ENCODE measurements around the gene ZNF200. TPM values are rescaled to one million over a fixed set of nuclear protein-coding genes. Genes with fewer than 3 reads are reported as not detected.

The ZNF200 gene
- total and polyA plus RNA-seq, 2 donors (not counting 1 experiment from before 2014, with no cell fraction given), result 5.9 to 8.1 TPM

DNA sequence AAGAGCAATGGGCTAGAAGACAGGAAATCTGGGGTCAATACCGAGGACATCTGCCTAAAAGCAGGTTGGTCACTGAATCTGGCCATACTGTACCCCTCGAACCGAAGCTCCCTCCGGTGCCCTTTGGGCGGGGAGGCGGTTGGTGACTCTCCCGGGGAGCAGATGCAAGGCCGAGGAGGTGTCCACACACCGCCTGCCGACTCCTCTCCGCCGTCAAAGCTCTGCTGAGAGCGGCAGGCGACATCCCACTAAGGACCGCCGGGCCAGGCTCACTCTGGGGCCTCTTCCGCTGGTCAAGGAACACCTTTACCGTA is 458 bp downstream of the ZNF200 start:
- Histone ChIP-seq H3K9me3 (ENCODE audit: control insufficient read depth, insufficient read depth, low read depth, low read length) (no peaks in the 10 kb centered on the region), H3K9ac (ENCODE audit: insufficient read depth, low read length) (peak overlapping the region; percentile 93), H4K20me1 (ENCODE audit: control insufficient read depth, extremely low read depth, insufficient read depth, low read length) (no peaks in the 10 kb centered on the region), H3K27ac (ENCODE audit: insufficient read depth, low read length) (peak overlapping the region; percentile 99), H3K27me3 (ENCODE audit: control insufficient read depth, insufficient read depth, low read length) (no peaks in the 10 kb centered on the region), H3K4me3 (replicated peaks in 1 of 4; ENCODE audit: control extremely low read depth in 1 of 4, insufficient read depth in 1 of 4, low read depth in 3 of 4, low read length in 4 of 4) (peak overlapping the region; percentile 72 to 99 (median 88)), H3K4me2 (ENCODE audit: extremely low read depth, insufficient read depth, low read length) (peak overlapping the region; percentile 94), H3K79me2 (ENCODE audit: control insufficient read depth, insufficient read depth, low read length) (peaks cover 13% of the 10 kb centered on the region), H3K4me1 (ENCODE audit: control insufficient read depth, extremely low read depth, insufficient read depth, low read length) (no peaks in the 10 kb centered on the region), H2AFZ (ENCODE audit: low read length) (peak overlapping the region; percentile 100), H3K36me3 (ENCODE audit: control insufficient read depth, insufficient read depth, low read length) (peaks cover 6% of the 10 kb centered on the region)
- TF ChIP-seq CTCF (conservative IDR thresholded peaks at IDR 0.05 in 1 of 2, IDR thresholded peaks at IDR 0.05 in 1 of 2; ENCODE audit: low read depth in 1 of 2, low read length in 2 of 2) (no peak), EZH2 (IDR thresholded peaks at IDR 0.05; ENCODE audit: low read length, missing control alignments) (no peak)
- DNase-seq (ENCODE audit: low read depth in 2 of 2), result no peak

- TF ChIP-seq CTCF (conservative IDR thresholded peaks at IDR 0.05 in 1 of 2, IDR thresholded peaks at IDR 0.05 in 1 of 2; ENCODE audit: low read depth in 1 of 2, low read length in 2 of 2) (no peak), EZH2 (IDR thresholded peaks at IDR 0.05; ENCODE audit: low read length, missing control alignments) (no peak)
- H4K20me1 ChIP-seq (ENCODE audit: control insufficient read depth, extremely low read depth, insufficient read depth, low read length), result no peaks in the 10 kb centered on the region
- no peak overlapping the region for H3K27ac ChIP-seq (ENCODE audit: insufficient read depth, low read length)
- no peak overlapping the region for H3K4me2 ChIP-seq (ENCODE audit: extremely low read depth, insufficient read depth, low read length)
- no peak overlapping the region for H3K9ac ChIP-seq (ENCODE audit: insufficient read depth, low read length)
- no peaks in the 10 kb centered on the region for H3K79me2 ChIP-seq (ENCODE audit: control insufficient read depth, insufficient read depth, low read length)
- no peaks in the 10 kb centered on the region for H3K9me3 ChIP-seq (ENCODE audit: control insufficient read depth, insufficient read depth, low read depth, low read length)
- H3K4me1 ChIP-seq (ENCODE audit: control insufficient read depth, extremely low read depth, insufficient read depth, low read length), result no peaks in the 10 kb centered on the region
- no peak overlapping the region for H2AFZ ChIP-seq (ENCODE audit: low read length)
- no peak overlapping the region for H3K4me3 ChIP-seq (replicated peaks in 1 of 4; ENCODE audit: control extremely low read depth in 1 of 4, insufficient read depth in 1 of 4, low read depth in 3 of 4, low read length in 4 of 4)
- H3K27me3 ChIP-seq (ENCODE audit: control insufficient read depth, insufficient read depth, low read length), result no peaks in the 10 kb centered on the region
- peak; percentile 9 to 27 for DNase-seq (ENCODE audit: low read depth in 2 of 2)
- H3K36me3 ChIP-seq (ENCODE audit: control insufficient read depth, insufficient read depth, low read length), result no peaks in the 10 kb centered on the region
Measured at GRCh38 chr16:3223913-3224515, 10.9 kb downstream of the ZNF200 start.

DNA sequence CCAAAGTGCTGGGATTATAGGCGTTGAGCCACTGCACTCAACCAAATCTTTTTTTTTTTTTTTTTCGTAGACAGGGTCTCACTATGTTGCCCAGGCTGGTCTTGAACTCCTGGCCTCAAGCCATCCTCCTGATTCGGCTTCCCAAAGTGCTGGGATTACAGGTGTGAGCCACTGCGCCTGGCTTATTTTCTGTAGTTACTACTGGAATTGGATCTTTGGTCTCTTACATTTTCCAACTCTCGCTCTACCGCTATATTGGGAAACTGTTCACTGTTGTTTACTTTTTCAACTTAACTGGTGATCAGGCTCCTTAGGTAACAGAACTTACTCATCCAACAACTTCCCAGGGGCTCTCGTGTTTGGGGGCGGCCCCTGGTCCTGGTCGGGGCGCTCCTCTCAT is 14.1 kb downstream of the ZNF200 start:
- H3K4me2 ChIP-seq (ENCODE audit: extremely low read depth, insufficient read depth, low read length), result no peak overlapping the region
- no peak overlapping the region for H3K27ac ChIP-seq (ENCODE audit: insufficient read depth, low read length)
- no peaks in the 10 kb centered on the region for H3K27me3 ChIP-seq (ENCODE audit: control insufficient read depth, insufficient read depth, low read length)
- no peak for DNase-seq (ENCODE audit: low read depth in 2 of 2)
- no peak overlapping the region for H3K4me3 ChIP-seq (replicated peaks in 1 of 4; ENCODE audit: control extremely low read depth in 1 of 4, insufficient read depth in 1 of 4, low read depth in 3 of 4, low read length in 4 of 4)
- TF ChIP-seq CTCF (conservative IDR thresholded peaks at IDR 0.05 in 1 of 2, IDR thresholded peaks at IDR 0.05 in 1 of 2; ENCODE audit: low read depth in 1 of 2, low read length in 2 of 2), result no peak
- H2AFZ ChIP-seq (ENCODE audit: low read length), result no peak overlapping the region
- H3K4me1 ChIP-seq (ENCODE audit: control insufficient read depth, extremely low read depth, insufficient read depth, low read length), result no peaks in the 10 kb centered on the region
- H3K9me3 ChIP-seq (ENCODE audit: control insufficient read depth, insufficient read depth, low read depth, low read length), result no peaks in the 10 kb centered on the region
- no peaks in the 10 kb centered on the region for H3K79me2 ChIP-seq (ENCODE audit: control insufficient read depth, insufficient read depth, low read length)
- H3K9ac ChIP-seq (ENCODE audit: insufficient read depth, low read length), result no peak overlapping the region
- no peaks in the 10 kb centered on the region for H3K36me3 ChIP-seq (ENCODE audit: control insufficient read depth, insufficient read depth, low read length)
- H4K20me1 ChIP-seq (ENCODE audit: control insufficient read depth, extremely low read depth, insufficient read depth, low read length), result no peaks in the 10 kb centered on the region
